Keratinocyte (primary cell): ENCODE measurements around the gene AOPEP. TPM values are rescaled to one million over a fixed set of nuclear protein-coding genes. Genes with fewer than 3 reads are reported as not detected.

Experiments
- DNase-seq: peaks from one replicate; pipeline ENCODE4 v3.0.0-alpha.2; 2011; ENCODE audit warnings: low read depth, missing footprints, low spot score
- FAIRE-seq: peaks from 2 replicates; lab custom pipeline; 2011; peaks lifted over from hg19 to GRCh38; lab: Jason Lieb, UNC
- H2AFZ ChIP-seq: 2 replicates; pipeline ENCODE4 v1.6.0; 2012; ENCODE audit warnings: low read length, control low read depth, inconsistent platforms; ENCODE audit not compliant: control insufficient read depth
- H3K27ac ChIP-seq: 2 replicates; pipeline ENCODE4 v1.5.1; 2011; ENCODE audit warnings: low read length; ENCODE audit not compliant: control insufficient read depth, insufficient read depth
- H3K27me3 ChIP-seq: 3 replicates; pipeline ENCODE4 v1.6.0; 2011; ENCODE audit warnings: low read length; ENCODE audit not compliant: control insufficient read depth, insufficient read depth; ENCODE audit errors: extremely low read depth
- H3K36me3 ChIP-seq, 2 experiments: 2 replicates in 1 of 2; 3 replicates in 1 of 2; pipeline ENCODE4 v1.5.1; 2011; ENCODE audit warnings: low read length in 2 of 2, mild to moderate bottlenecking in 1 of 2; ENCODE audit not compliant: control insufficient read depth in 2 of 2, insufficient read depth in 2 of 2; ENCODE audit errors: extremely low read depth in 1 of 2
- H3K4me1 ChIP-seq: 3 replicates; pipeline ENCODE4 v1.5.1; 2011; ENCODE audit warnings: low read length; ENCODE audit not compliant: control insufficient read depth, insufficient read depth; ENCODE audit errors: extremely low read depth
- H3K4me2 ChIP-seq: 3 replicates; pipeline ENCODE4 v1.6.0; 2011; ENCODE audit warnings: low read depth, low read length; ENCODE audit not compliant: control insufficient read depth, insufficient read depth; ENCODE audit errors: extremely low read depth
- H3K4me3 ChIP-seq, 3 experiments: fragments of 200-600 bp in 1 of 3; sonication (generic) in 1 of 3; 2 replicates in 2 of 3; 3 replicates in 1 of 3; pipeline ENCODE4 v1.5.1; 2011 to 2016; ENCODE audit warnings: low read length in 3 of 3, mild to moderate bottlenecking in 3 of 3, control low read depth in 2 of 3, inconsistent platforms in 1 of 3, low read depth in 1 of 3, mixed read lengths in 1 of 3, mixed run types in 1 of 3, moderate library complexity in 1 of 3; ENCODE audit not compliant: control insufficient read depth in 2 of 3, insufficient read depth in 2 of 3; ENCODE audit errors: extremely low read depth in 1 of 3
- H3K79me2 ChIP-seq: 2 replicates; pipeline ENCODE4 v1.6.0; 2012; ENCODE audit warnings: low read length; ENCODE audit not compliant: control insufficient read depth, insufficient read depth
- H3K9ac ChIP-seq: 3 replicates; pipeline ENCODE4 v1.6.0; 2011; ENCODE audit warnings: low read length; ENCODE audit not compliant: control insufficient read depth, insufficient read depth; ENCODE audit errors: extremely low read depth
- H3K9me1 ChIP-seq: 3 replicates; pipeline ENCODE4 v1.6.0; 2011; ENCODE audit warnings: low read length; ENCODE audit not compliant: control insufficient read depth, insufficient read depth; ENCODE audit errors: extremely low read depth
- H3K9me3 ChIP-seq: 2 replicates; pipeline ENCODE4 v1.5.1; 2012; ENCODE audit warnings: low read depth, low read length; ENCODE audit not compliant: control insufficient read depth
- H4K20me1 ChIP-seq: 3 replicates; pipeline ENCODE4 v1.6.0; 2011; ENCODE audit warnings: low read length; ENCODE audit not compliant: control insufficient read depth, insufficient read depth; ENCODE audit errors: extremely low read depth
- CTCF ChIP-seq, 3 experiments: IDR thresholded peaks in 1 of 3; conservative IDR thresholded peaks in 1 of 3; optimal IDR thresholded peaks in 1 of 3; 2 replicates in 2 of 3; 3 replicates in 1 of 3; pipeline versions ENCODE3 to v1.5.1; 2011; ENCODE audit warnings: low read length in 3 of 3, mild to moderate bottlenecking in 3 of 3, moderate library complexity in 2 of 3, control low read depth in 1 of 3, inconsistent platforms in 1 of 3; ENCODE audit not compliant: insufficient read depth in 2 of 3; ENCODE audit errors: extremely low read depth in 1 of 3
- EZH2 ChIP-seq: IDR thresholded peaks from one replicate; pipeline ENCODE4 v1.6.1; 2012; ENCODE audit warnings: inconsistent platforms, mild to moderate bottlenecking, low read length, moderate library complexity
- dilution Hi-C: fragments of 300-500 bp; cut with MboI; formaldehyde crosslinking; loops from one replicate; pipeline ENCODE4 v1.7.0; 2020; ENCODE audit warnings: low sequenced_read_pairs; ENCODE audit not compliant: extremely low pct_ligation_motif_present
- polyA plus RNA-seq, 5 experiments: library from polyadenylated mRNA; depleted of rRNA in 3 of 5; stranded (reverse) in 3 of 5; stranded (forward) in 1 of 5; unstranded in 1 of 5; fragments of >200 nt; gene quantifications; 1 replicate in 1 of 5; 2 replicates in 3 of 5; 3 replicates in 1 of 5; pipeline versions ENCODE4 v1.2.1 to v1.2.3, GENCODE V29; 2011 to 2012; ENCODE audit warnings: missing spikeins in 2 of 5, low read depth in 1 of 5, low replicate concordance in 1 of 5

The AOPEP gene
- polyA plus RNA-seq, 1 donor (not counting 4 experiments of a cell fraction or from before 2014, with no cell fraction given), result 27.0 TPM

- H3K9ac ChIP-seq, result peak overlapping the region; percentile 48
- no peaks in the 10 kb centered on the region for H3K9me3 ChIP-seq
- no peak for DNase-seq
- peaks cover 30% of the 10 kb centered on the region for H3K4me1 ChIP-seq
- no peaks in the 10 kb centered on the region for H3K9me1 ChIP-seq
- no peaks in the 10 kb centered on the region for H3K36me3 ChIP-seq
- no peaks in the 10 kb centered on the region for H3K27me3 ChIP-seq
- H2AFZ ChIP-seq, result no peak overlapping the region
- no peak for FAIRE-seq
- H3K79me2 ChIP-seq, result no peaks in the 10 kb centered on the region
- dilution Hi-C loops, result no loop called here
- TF ChIP-seq CTCF (optimal IDR thresholded peaks at IDR 0.05 in 1 of 3, IDR thresholded peaks at IDR 0.05 in 1 of 3, conservative IDR thresholded peaks at IDR 0.05 in 1 of 3; ENCODE audit: extremely low read depth in 1 of 3, insufficient read depth in 2 of 3, low read length in 3 of 3), result no peak
- no peak for TF ChIP-seq EZH2
- H4K20me1 ChIP-seq, result no peaks in the 10 kb centered on the region
- H3K4me2 ChIP-seq, result peak overlapping the region; percentile 70
- H3K27ac ChIP-seq, result peak overlapping the region; percentile 76
- H3K4me3 ChIP-seq, result no peak overlapping the region
These were observed 174.5 kb downstream of the AOPEP start for GRCh38 chr9:94901019-94901363.

GRCh38 chr9:94903961-94904421, 177.5 kb downstream of the AOPEP start:
- H3K9me3 ChIP-seq, result no peaks in the 10 kb centered on the region
- H3K4me1 ChIP-seq, result peaks cover 30% of the 10 kb centered on the region
- no peak overlapping the region for H2AFZ ChIP-seq
- H3K27ac ChIP-seq, result no peak overlapping the region
- no peak overlapping the region for H3K4me2 ChIP-seq
- dilution Hi-C loops, result no loop called here
- no peak overlapping the region for H3K4me3 ChIP-seq
- no peaks in the 10 kb centered on the region for H4K20me1 ChIP-seq
- DNase-seq (no peak), FAIRE-seq (no peak)
- no peak for TF ChIP-seq EZH2
- no peaks in the 10 kb centered on the region for H3K9me1 ChIP-seq
- H3K9ac ChIP-seq, result no peak overlapping the region
- H3K79me2 ChIP-seq, result no peaks in the 10 kb centered on the region
- H3K36me3 ChIP-seq, result no peaks in the 10 kb centered on the region
- no peaks in the 10 kb centered on the region for H3K27me3 ChIP-seq

- Histone ChIP-seq H3K27me3 (no peaks in the 10 kb centered on the region), H3K4me3 (no peak overlapping the region), H4K20me1 (no peaks in the 10 kb centered on the region), H3K9me3 (no peaks in the 10 kb centered on the region), H3K4me2 (no peak overlapping the region), H3K27ac (no peak overlapping the region), H3K9me1 (no peaks in the 10 kb centered on the region), H2AFZ (no peak overlapping the region), H3K79me2 (no peaks in the 10 kb centered on the region), H3K9ac (no peak overlapping the region), H3K36me3 (no peaks in the 10 kb centered on the region), H3K4me1 (peaks cover 25% of the 10 kb centered on the region)
- dilution Hi-C loops, result no loop called here
- TF ChIP-seq EZH2 (no peak), CTCF (optimal IDR thresholded peaks at IDR 0.05 in 1 of 3, IDR thresholded peaks at IDR 0.05 in 1 of 3, conservative IDR thresholded peaks at IDR 0.05 in 1 of 3; ENCODE audit: extremely low read depth in 1 of 3, insufficient read depth in 2 of 3, low read length in 3 of 3) (no peak)
- FAIRE-seq (no peak), DNase-seq (no peak)
These were observed 178.3 kb downstream of the AOPEP start for GRCh38 chr9:94904806-94905205.
